Kidney (tissue), 14 donors: ENCODE results near the gene BSND. TPM values are rescaled to one million over a fixed set of nuclear protein-coding genes. Genes with fewer than 3 reads are reported as not detected.

Experiments
- DNase-seq, 5 donors: peaks; one replicate each; pipeline ENCODE4 v3.0.0-alpha.2; 2013 to 2020
- FAIRE-seq: peaks from 2 replicates; lab custom pipeline; 2012; peaks lifted over from hg19 to GRCh38; lab: Jason Lieb, UNC
- H3K27ac ChIP-seq, 2 donors: one replicate each; pipeline ENCODE4 v1.7.0; 2013; ENCODE audit warnings: low read depth in 2 of 2, low read length in 2 of 2, inconsistent platforms in 1 of 2
- H3K27me3 ChIP-seq: one replicate; pipeline ENCODE4 v1.7.1; 2013; ENCODE audit warnings: low read length, inconsistent platforms; ENCODE audit not compliant: control insufficient read depth, insufficient read depth
- H3K36me3 ChIP-seq, 3 donors: one replicate each; pipeline versions ENCODE4 v1.7.0 to v1.7.1; 2013; ENCODE audit warnings: low read length in 3 of 3, control low read depth in 1 of 3, inconsistent platforms in 1 of 3; ENCODE audit not compliant: insufficient read depth in 3 of 3, control insufficient read depth in 2 of 3
- H3K4me1 ChIP-seq, 3 donors: one replicate each; pipeline versions ENCODE4 v1.7.0 to v1.7.1; 2013; ENCODE audit warnings: low read length in 3 of 3, inconsistent platforms in 1 of 3, low read depth in 1 of 3; ENCODE audit not compliant: control insufficient read depth in 2 of 3, insufficient read depth in 2 of 3
- H3K4me3 ChIP-seq, 3 donors: one replicate each; pipeline versions ENCODE4 v1.7.0 to v1.8.1; 2013; ENCODE audit warnings: low read length in 3 of 3, control low read depth in 1 of 3, inconsistent platforms in 1 of 3
- H3K9ac ChIP-seq, 3 donors: one replicate each; pipeline versions ENCODE4 v1.7.0 to v1.7.1; 2013; ENCODE audit warnings: low read length in 3 of 3, control low read depth in 1 of 3, inconsistent platforms in 1 of 3
- H3K9me3 ChIP-seq, 3 donors: one replicate each; pipeline versions ENCODE4 v1.7.0 to v1.7.1; 2013; ENCODE audit warnings: low read length in 3 of 3, control low read depth in 1 of 3, inconsistent platforms in 1 of 3; ENCODE audit not compliant: control insufficient read depth in 2 of 3, insufficient read depth in 1 of 3
- intact Hi-C: fragments of 100-400 bp; cut with DNase I; formaldehyde crosslinking; loops from one replicate; pipeline ENCODE4 v1.11.1; 2022
- polyA plus RNA-seq: library from polyadenylated mRNA; stranded (reverse); fragments of 350-450 nt; fragmentation: Illumina TruSeq; extraction: RNeasy Lipid Tissue Mini Kit (QIAGEN cat#74804); gene quantifications from one replicate; pipeline ENCODE4 v1.2.3, GENCODE V29; 2014; ENCODE audit warnings: low read depth, low replicate concordance; ENCODE audit not compliant: insufficient read depth
- total RNA-seq: library from RNA; stranded (reverse); fragmentation: NEBNext Ultra II Directional; extraction: Animal tissue kit (Norgen Biotek cat#: 25700); gene quantifications from one replicate; pipeline ENCODE4 v1.2.1, GENCODE V29; 2021
- TF ChIP-seq, protein P1 (sequence below): IDR thresholded peaks from 3 replicates; pipeline ENCODE4 v1.5.1; 2012; ENCODE audit warnings: mild to moderate bottlenecking, moderate library complexity, borderline replicate concordance; ENCODE audit not compliant: insufficient read depth; ENCODE audit errors: extremely low read depth
- donor health status: control.
- donor health status: control.
- donor health status: control.
- donor health status: control.
- donor health status: control.
- donor health status: DM: yes; HTN: yes; CAD: no.
- donor health status: Normal renal cell carcinoma (clear cell type).

Gene BSND
- total and polyA plus RNA-seq, 2 donors from 2014 or later, result 1.4 to 22.7 TPM

DNA sequence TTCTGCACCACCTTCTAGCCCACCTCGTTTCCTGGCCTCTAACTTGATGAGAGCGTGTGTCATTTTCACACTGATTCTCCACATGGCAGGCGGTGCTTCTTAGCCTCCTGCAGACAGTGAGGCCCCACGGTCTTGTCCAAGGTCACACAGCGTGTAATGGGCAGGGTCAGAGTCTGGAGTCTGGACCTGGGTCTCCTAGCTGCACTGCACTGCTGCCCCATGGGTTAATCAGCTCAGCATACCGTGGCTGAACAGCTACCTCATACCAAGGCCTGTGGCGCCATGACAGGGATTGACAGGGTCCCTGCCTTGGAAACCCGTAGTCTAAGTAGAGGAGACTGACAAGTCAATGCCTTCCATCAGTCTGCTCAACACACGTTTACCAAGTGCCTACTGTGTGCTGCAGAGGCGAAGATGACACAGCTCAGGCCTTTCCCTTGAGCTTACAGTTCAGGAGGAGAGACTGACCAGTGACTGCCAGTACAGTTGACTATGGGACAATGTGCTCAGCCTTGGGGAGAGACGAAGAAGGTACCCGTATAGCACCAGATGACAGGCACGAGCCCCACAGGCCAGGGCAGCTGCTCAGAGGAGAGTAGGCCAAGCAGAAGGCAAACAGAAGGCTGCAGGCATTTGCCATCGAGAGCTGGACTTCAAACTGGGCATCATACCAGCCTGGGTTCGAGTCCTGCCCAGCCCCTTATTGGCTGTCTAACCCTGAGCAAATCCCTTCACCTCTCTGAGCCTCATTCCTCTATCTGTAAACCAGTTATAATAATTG is 46.1 kb downstream of the BSND start:
- TF ChIP-seq, protein P1, sequence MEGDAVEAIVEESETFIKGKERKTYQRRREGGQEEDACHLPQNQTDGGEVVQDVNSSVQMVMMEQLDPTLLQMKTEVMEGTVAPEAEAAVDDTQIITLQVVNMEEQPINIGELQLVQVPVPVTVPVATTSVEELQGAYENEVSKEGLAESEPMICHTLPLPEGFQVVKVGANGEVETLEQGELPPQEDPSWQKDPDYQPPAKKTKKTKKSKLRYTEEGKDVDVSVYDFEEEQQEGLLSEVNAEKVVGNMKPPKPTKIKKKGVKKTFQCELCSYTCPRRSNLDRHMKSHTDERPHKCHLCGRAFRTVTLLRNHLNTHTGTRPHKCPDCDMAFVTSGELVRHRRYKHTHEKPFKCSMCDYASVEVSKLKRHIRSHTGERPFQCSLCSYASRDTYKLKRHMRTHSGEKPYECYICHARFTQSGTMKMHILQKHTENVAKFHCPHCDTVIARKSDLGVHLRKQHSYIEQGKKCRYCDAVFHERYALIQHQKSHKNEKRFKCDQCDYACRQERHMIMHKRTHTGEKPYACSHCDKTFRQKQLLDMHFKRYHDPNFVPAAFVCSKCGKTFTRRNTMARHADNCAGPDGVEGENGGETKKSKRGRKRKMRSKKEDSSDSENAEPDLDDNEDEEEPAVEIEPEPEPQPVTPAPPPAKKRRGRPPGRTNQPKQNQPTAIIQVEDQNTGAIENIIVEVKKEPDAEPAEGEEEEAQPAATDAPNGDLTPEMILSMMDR, result no peak
- peaks cover 8% of the 10 kb centered on the region for H3K27me3 ChIP-seq
- H3K4me3 ChIP-seq, result no peak overlapping the region
- FAIRE-seq (no peak), DNase-seq (no peak)
- no peaks in the 10 kb centered on the region for H3K36me3 ChIP-seq
- peaks cover 0 to 2% (median 0%) of the 10 kb centered on the region in 3 donors for H3K4me1 ChIP-seq
- no peak overlapping the region for H3K27ac ChIP-seq
- H3K9me3 ChIP-seq, result no peaks in the 10 kb centered on the region
- intact Hi-C loops, result no loop called here
- no peak overlapping the region for H3K9ac ChIP-seq

DNA sequence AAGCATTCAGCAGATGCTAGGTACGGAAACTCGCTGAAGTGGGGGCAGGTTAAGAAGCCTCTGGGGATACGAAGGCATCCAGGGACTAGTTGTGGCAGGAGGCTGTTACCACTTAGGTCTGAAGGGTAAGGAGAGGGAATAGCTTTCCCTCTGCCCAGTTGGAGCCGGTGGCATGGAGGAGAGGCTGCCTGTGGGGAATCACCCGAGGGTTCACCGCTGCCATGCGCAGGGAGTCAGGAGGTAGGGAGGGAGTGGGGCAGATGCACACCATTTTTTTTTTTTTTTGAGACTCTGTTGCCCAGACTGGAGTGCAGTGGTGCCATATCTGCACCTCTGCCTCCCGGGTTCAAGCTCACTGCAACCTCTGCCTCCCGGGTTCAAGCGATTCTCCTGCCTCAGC is 46.7 kb downstream of the BSND start:
- TF ChIP-seq, protein P1, result no peak
- Histone ChIP-seq H3K4me1 (no peaks in the 10 kb centered on the region), H3K4me3 (no peak overlapping the region), H3K27ac (no peak overlapping the region), H3K36me3 (no peaks in the 10 kb centered on the region), H3K9ac (no peak overlapping the region), H3K27me3 (peaks cover 6% of the 10 kb centered on the region), H3K9me3 (no peaks in the 10 kb centered on the region)
- intact Hi-C loops, result no loop called here
- DNase-seq (no peak), FAIRE-seq (no peak)

DNA sequence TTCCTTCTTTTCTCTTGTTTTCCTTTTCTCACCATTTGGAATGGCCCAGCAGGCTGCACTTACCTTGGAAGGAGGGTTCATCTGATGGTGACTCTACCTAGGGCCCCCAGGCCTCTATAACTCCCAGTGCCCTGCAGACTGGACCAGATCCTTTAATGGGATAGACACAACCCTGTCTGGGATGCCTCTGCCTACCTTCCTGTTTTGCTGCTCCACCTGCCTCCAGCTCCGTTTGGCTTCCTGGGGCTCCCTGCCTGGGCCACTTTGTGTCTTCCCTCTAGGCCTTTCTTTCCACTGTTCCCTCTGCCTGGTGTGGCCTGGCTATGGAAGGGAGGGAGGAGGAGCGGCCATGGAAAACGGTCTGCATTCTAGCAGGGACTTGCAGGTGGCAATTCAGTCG is 48.1 kb downstream of the BSND start:
- Histone ChIP-seq H3K9ac (no peak overlapping the region), H3K9me3 (no peaks in the 10 kb centered on the region), H3K4me1 (no peaks in the 10 kb centered on the region), H3K27ac (no peak overlapping the region), H3K4me3 (no peak overlapping the region), H3K27me3 (no peaks in the 10 kb centered on the region), H3K36me3 (no peaks in the 10 kb centered on the region)
- FAIRE-seq (no peak), DNase-seq (no peak)
- TF ChIP-seq, protein P1, result no peak
- intact Hi-C loops, result no loop called here
